Measurements from ENCODE around the gene PSMG1.
A peak's percentile ranks its signal among the peaks of the same experiment; 100 is the strongest.

The PSMG1 gene

DNA sequence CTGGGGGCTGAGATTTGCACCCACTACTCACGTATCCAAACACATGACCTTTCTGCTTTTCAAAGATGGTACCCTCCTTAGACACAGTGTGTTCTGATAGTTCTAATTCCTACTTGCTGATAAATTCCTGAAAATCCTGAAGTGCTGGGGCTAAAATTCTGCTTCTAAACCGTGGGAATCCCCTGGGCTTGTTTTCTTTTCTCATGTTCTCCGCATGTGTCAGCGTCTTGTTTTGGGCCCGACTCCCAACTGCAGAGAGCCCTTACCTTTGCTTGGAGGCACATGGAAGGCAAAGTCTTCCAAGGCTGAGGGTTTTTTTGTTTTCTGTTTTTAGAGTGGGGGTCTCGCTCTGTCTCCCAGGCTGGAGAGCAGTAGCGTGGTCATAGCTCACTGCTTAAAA lies 27.2 kb downstream of the PSMG1 start:
- DNase-seq (ENCODE audit: low read depth) = no peak
- TF ChIP-seq, protein P1, sequence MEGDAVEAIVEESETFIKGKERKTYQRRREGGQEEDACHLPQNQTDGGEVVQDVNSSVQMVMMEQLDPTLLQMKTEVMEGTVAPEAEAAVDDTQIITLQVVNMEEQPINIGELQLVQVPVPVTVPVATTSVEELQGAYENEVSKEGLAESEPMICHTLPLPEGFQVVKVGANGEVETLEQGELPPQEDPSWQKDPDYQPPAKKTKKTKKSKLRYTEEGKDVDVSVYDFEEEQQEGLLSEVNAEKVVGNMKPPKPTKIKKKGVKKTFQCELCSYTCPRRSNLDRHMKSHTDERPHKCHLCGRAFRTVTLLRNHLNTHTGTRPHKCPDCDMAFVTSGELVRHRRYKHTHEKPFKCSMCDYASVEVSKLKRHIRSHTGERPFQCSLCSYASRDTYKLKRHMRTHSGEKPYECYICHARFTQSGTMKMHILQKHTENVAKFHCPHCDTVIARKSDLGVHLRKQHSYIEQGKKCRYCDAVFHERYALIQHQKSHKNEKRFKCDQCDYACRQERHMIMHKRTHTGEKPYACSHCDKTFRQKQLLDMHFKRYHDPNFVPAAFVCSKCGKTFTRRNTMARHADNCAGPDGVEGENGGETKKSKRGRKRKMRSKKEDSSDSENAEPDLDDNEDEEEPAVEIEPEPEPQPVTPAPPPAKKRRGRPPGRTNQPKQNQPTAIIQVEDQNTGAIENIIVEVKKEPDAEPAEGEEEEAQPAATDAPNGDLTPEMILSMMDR (IDR thresholded peaks at IDR 0.05; ENCODE audit: low read length, missing control alignments) = no peak
- H3K4me3 ChIP-seq (replicated peaks; ENCODE audit: low read depth, low read length) = no peak overlapping the region

DNA sequence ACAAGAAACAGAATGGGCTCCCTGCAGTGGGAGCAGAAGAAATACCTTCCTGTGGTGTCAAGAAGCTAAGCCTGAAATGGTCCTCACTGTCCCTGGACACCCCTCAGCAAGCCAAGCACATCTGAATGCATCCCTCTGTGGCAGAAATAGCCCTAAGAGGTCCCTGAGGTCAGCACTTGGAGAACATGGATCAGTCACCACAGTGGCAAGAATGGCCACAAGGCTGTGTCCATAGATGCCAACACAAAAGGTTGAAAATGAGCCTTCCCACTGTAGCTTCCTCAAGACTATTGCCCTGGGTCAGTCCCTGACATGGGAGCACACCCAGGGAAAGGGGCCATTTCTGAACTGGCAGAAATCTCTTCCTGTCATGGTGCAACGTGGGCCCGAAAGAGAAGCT lies 27.7 kb downstream of the PSMG1 start:
- TF ChIP-seq, protein P1 (IDR thresholded peaks at IDR 0.05; ENCODE audit: low read length, missing control alignments) = no peak
- no peak overlapping the region for H3K4me3 ChIP-seq (replicated peaks; ENCODE audit: low read depth, low read length)

DNA sequence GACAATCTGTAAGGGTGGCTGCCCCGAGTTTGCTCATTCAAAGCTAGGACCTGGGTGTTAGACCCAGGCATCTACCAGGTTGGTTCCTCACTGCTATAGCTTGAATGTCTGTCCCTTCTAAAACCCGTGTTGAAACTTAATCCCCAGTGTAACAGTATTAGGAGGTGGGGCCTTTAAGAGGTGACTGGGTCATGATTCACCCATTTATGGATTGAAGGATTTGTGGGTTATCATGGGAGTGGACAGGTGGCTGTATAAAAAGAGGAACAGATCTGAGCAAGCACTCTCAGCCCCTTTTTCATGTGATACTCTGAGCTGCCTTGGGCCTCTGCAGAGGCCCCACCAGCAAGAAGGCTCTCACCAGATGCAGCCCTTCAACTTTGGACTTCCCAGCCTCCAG lies 29.4 kb downstream of the PSMG1 start:
- no peak overlapping the region for H3K4me3 ChIP-seq (replicated peaks; ENCODE audit: low read depth, low read length)
- no peak for DNase-seq (ENCODE audit: low read depth)

More for the DNA sequence above, 27.7 kb downstream of the PSMG1 start:
- DNase-seq (ENCODE audit: low read depth) = no peak

DNA sequence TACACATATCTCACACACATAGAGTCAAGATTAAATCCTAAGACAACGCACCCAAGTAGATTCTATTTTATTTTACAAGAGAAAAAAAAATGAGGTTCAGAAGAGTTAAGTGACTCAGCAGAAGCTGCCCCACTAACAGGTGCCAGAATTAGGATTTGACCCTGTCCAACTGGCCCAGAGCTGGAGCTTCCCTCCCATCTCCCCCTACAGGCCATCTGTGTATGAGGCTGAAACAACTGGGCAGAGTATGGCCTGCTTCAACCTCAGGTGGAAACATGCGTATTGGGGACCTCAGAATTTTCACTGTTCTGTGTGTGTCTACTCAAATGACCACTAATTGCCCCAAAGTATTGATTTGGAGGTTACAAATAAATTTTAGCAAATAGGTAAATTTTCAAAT lies 29.9 kb downstream of the PSMG1 start:
- no peak overlapping the region for H3K4me3 ChIP-seq (replicated peaks; ENCODE audit: low read depth, low read length)
- peak; percentile 11 for DNase-seq (ENCODE audit: low read depth)
- TF ChIP-seq, protein P1 (IDR thresholded peaks at IDR 0.05; ENCODE audit: low read length, missing control alignments) = peak; percentile 66

More for the DNA sequence above, 29.4 kb downstream of the PSMG1 start:
- TF ChIP-seq, protein P1 (IDR thresholded peaks at IDR 0.05; ENCODE audit: low read length, missing control alignments) = no peak

DNA sequence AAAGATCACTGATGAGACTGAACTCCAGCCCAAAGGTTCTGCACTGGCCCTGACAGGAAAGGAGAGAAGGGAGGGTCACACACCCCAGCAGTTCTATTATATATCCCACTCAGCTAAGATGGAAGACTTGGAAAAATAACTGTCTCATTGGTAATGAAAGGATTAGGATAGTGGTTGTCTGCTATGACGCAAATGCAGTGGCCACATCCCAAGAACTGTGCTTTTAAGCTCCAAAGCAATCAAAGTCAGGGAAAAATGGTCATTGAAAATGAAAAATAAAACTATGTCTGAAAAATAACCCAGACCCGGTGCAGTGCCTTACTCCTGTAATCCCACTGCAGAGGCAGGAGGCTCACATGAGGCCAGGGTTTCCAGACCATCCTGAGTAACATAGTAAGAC lies 31.0 kb downstream of the PSMG1 start:
- H3K4me3 ChIP-seq (replicated peaks; ENCODE audit: low read depth, low read length) = no peak overlapping the region
- TF ChIP-seq, protein P1 (IDR thresholded peaks at IDR 0.05; ENCODE audit: low read length, missing control alignments) = no peak

DNA sequence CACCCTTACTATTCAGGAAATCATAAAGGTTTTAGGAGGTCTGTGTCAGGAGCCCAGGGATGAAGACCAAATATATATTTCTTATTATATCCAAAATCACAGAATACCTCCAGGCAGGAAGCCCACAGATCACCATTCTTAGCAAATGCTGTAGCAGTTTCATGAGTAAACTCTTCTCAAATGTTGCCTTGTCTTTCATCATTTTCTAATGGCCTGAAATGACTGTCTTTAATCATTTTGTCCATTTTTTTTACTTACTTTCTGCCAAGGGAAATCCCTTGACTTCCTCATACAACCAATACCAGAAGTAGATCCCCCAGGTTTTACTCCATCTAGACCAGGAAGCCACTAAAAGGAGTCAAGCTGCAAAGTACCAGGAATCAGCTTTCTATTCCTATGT lies 32.4 kb downstream of the PSMG1 start:
- H3K4me3 ChIP-seq (replicated peaks; ENCODE audit: low read depth, low read length) = no peak overlapping the region
- TF ChIP-seq, protein P1 (IDR thresholded peaks at IDR 0.05; ENCODE audit: low read length, missing control alignments) = no peak
- DNase-seq (ENCODE audit: low read depth) = no peak

More for the DNA sequence above, 31.0 kb downstream of the PSMG1 start:
- no peak for DNase-seq (ENCODE audit: low read depth)

DNA sequence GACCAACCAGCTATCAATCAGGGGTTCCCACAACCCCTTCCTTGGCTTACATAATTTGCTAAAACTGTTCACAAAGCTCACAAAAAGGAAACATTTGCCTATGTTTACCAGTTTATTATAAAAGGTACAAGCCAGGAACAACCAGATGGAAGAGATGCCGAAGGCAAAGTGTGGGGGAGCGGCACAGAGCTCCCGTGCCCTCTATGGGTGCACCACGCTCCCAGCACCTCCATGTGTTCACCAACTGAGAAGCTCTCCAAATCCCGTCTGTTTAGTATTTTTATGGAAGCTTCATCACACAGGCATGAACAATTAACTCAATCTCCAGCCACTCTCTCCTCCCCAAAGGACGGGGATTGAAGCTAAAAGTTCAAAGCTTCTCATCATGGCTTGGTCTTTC lies 32.9 kb downstream of the PSMG1 start:
- no peak overlapping the region for H3K4me3 ChIP-seq (replicated peaks; ENCODE audit: low read depth, low read length)
- no peak for DNase-seq (ENCODE audit: low read depth)
- TF ChIP-seq, protein P1 (IDR thresholded peaks at IDR 0.05; ENCODE audit: low read length, missing control alignments) = no peak
